K562 (cell line): ENCODE measurements around the gene HACE1. TPM values are rescaled to one million over a fixed set of nuclear protein-coding genes. Genes with fewer than 3 reads are reported as not detected.

Experiments used
- ATAC-seq: fragments of 200-7000 bp; cut with Tn5 transposase; 3 replicates; pipeline ENCODE4 v1.9.1; 2020; ENCODE audit warnings: moderate library complexity
- BruUV-seq: library from RNA; stranded (reverse); fragments of 400-500 nt; replicated peaks from 2 replicates; lab custom pipeline; 2021; lab: Mats Ljungman, UMichigan
- CTCF ChIA-PET: fragments of 300-600 bp; formaldehyde crosslinking; extraction: SDS; loops from one replicate; lab custom pipeline; 2021; ENCODE audit warnings: low intra/inter-chr PET ratio; lab: Yijun Ruan, JAX
- POLR2A ChIA-PET: fragments of 300-600, 350-650 bp; sonication (Branson Sonifier 250); formaldehyde crosslinking; extraction: SDS; loops from one replicate; lab custom pipeline; 2021; ENCODE audit warnings: antibody characterized with exemption, inconsistent platforms; lab: Yijun Ruan, JAX
- DNase-seq, 4 experiments: peaks; one replicate each; pipeline versions ENCODE4 v3.0.0 to v3.0.0-alpha.2; 2011 to 2018; ENCODE audit warnings: low spot score in 3 of 4, mixed read lengths in 3 of 4; ENCODE audit errors: extremely low read depth in 1 of 4
- FAIRE-seq: peaks from 2 replicates; lab custom pipeline; 2011; peaks lifted over from hg19 to GRCh38; lab: Jason Lieb, UNC
- H2AFZ ChIP-seq: 2 replicates; pipeline ENCODE4 v1.6.0; 2011; ENCODE audit warnings: low read depth, low read length, control low read depth, inconsistent platforms
- H3K27ac ChIP-seq: fragments of 200-600 bp; 3 replicates; pipeline ENCODE4 v1.8.0; 2011; ENCODE audit warnings: low read depth, mild to moderate bottlenecking, control low read depth, inconsistent platforms, low read length, moderate library complexity, mixed read lengths; ENCODE audit errors: extremely low read depth
- H3K27me3 ChIP-seq, 2 experiments: fragments of 300-600 bp in 1 of 2; 2 replicates in 1 of 2; 3 replicates in 1 of 2; pipeline versions ENCODE4 v1.6.0 to v1.8.0; 2011; ENCODE audit warnings: inconsistent platforms in 2 of 2, low read length in 2 of 2, mild to moderate bottlenecking in 1 of 2, mixed read lengths in 1 of 2, moderate library complexity in 1 of 2; ENCODE audit not compliant: control insufficient read depth in 2 of 2, insufficient read depth in 2 of 2
- H3K36me3 ChIP-seq: fragments of 300-600 bp; 3 replicates; pipeline ENCODE4 v1.8.0; 2011; ENCODE audit warnings: mild to moderate bottlenecking, low read length, inconsistent platforms; ENCODE audit not compliant: control insufficient read depth, insufficient read depth
- H3K4me1 ChIP-seq, 2 experiments: fragments of 200-600 bp in 1 of 2; replicated peaks in 1 of 2; 2 replicates in 1 of 2; 3 replicates in 1 of 2; pipeline versions ENCODE4 v1.5.1 to v1.8.0; 2011; ENCODE audit warnings: inconsistent platforms in 2 of 2, low read length in 2 of 2, mild to moderate bottlenecking in 1 of 2, mixed read lengths in 1 of 2, moderate library complexity in 1 of 2; ENCODE audit not compliant: control insufficient read depth in 2 of 2, insufficient read depth in 2 of 2
- H3K4me2 ChIP-seq: 2 replicates; pipeline ENCODE4 v1.6.1; 2011; ENCODE audit warnings: low read length, control low read depth, inconsistent platforms, mixed read lengths; ENCODE audit not compliant: insufficient read depth
- H3K4me3 ChIP-seq: fragments of 200-600 bp; sonication (generic), shearing (Covaris generic); 2 replicates; pipeline ENCODE4 v1.5.1; 2016; ENCODE audit warnings: control low read depth, inconsistent platforms
- H3K79me2 ChIP-seq: fragments of 200-600 bp; 3 replicates; pipeline ENCODE4 v1.8.0; 2011; ENCODE audit warnings: low read length, inconsistent platforms; ENCODE audit not compliant: control insufficient read depth, insufficient read depth
- H3K9ac ChIP-seq, 2 experiments: 2 replicates each; pipeline versions ENCODE4 v1.6.0 to v1.6.1; 2011; ENCODE audit warnings: low read depth in 2 of 2, low read length in 2 of 2, control low read depth in 1 of 2, inconsistent platforms in 1 of 2, mild to moderate bottlenecking in 1 of 2, mixed read lengths in 1 of 2; ENCODE audit not compliant: insufficient read depth in 1 of 2
- H3K9me1 ChIP-seq: one replicate; pipeline ENCODE4 v1.6.0; 2011; ENCODE audit warnings: inconsistent platforms, mild to moderate bottlenecking, low read length, moderate library complexity; ENCODE audit not compliant: control insufficient read depth, insufficient read depth
- H3K9me3 ChIP-seq: replicated peaks from 2 replicates; pipeline ENCODE4 v1.5.1; 2011; ENCODE audit warnings: low read depth, low read length, inconsistent platforms; ENCODE audit not compliant: control insufficient read depth, insufficient read depth
- H4K20me1 ChIP-seq: replicated peaks from 2 replicates; pipeline ENCODE4 v1.6.1; 2011; ENCODE audit warnings: low read length, inconsistent platforms, mixed read lengths; ENCODE audit not compliant: control insufficient read depth, insufficient read depth
- C11orf30 ChIP-seq: fragments of 450-650 bp; IDR thresholded peaks from 2 replicates; pipeline ENCODE4 v1.6.1; 2016; ENCODE audit warnings: low read depth, mild to moderate bottlenecking
- CCNT2 ChIP-seq: IDR thresholded peaks from 2 replicates; pipeline ENCODE4 v1.6.1; 2011; ENCODE audit warnings: borderline replicate concordance, low read depth, mild to moderate bottlenecking, moderate library complexity, mixed read lengths, low read length; ENCODE audit not compliant: insufficient read length; ENCODE audit errors: extremely low read depth
- COPS2 ChIP-seq: fragments of 450-650 bp; conservative IDR thresholded peaks from 2 replicates; pipeline ENCODE4 v1.6.1; 2016; ENCODE audit warnings: mild to moderate bottlenecking, moderate library complexity
- EZH2 ChIP-seq: IDR thresholded peaks from 2 replicates; pipeline ENCODE4 v1.6.1; 2012; ENCODE audit warnings: low read depth, mild to moderate bottlenecking, inconsistent platforms, low read length, borderline replicate concordance
- HDAC1 ChIP-seq, 2 experiments: fragments of 450-650 bp; IDR thresholded peaks; 2 replicates each; pipeline ENCODE4 v1.6.1; 2016 to 2017; ENCODE audit warnings: inconsistent platforms in 1 of 2, mild to moderate bottlenecking in 1 of 2, moderate library complexity in 1 of 2
- HNRNPL ChIP-seq: fragments of 200-400 bp; formaldehyde crosslinking; IDR thresholded peaks from 2 replicates; pipeline ENCODE4 v1.6.1; 2017; ENCODE audit warnings: low read depth, mild to moderate bottlenecking, low read length
- MBD1 ChIP-seq: fragments of 250-450 bp; sonication (Bioruptor Pico); IDR thresholded peaks from 2 replicates; pipeline ENCODE4 v1.8.0; 2022; ENCODE audit warnings: inconsistent platforms
- MIER1 ChIP-seq: fragments of 450-650 bp; IDR thresholded peaks from 2 replicates; pipeline ENCODE4 v1.6.1; 2016; ENCODE audit warnings: antibody characterized with exemption, mild to moderate bottlenecking, low read depth
- MNT ChIP-seq, 2 experiments: fragments of 450-650 bp; conservative IDR thresholded peaks; 2 replicates each; pipeline ENCODE4 v1.6.1; 2017; ENCODE audit warnings: mild to moderate bottlenecking in 2 of 2, moderate library complexity in 2 of 2
- NUFIP1 ChIP-seq: fragments of 450-650 bp; IDR thresholded peaks from 2 replicates; pipeline ENCODE4 v1.6.1; 2018; ENCODE audit not compliant: partially characterized antibody
- TCF7L2 ChIP-seq: fragments of 150-350 bp; IDR thresholded peaks from 2 replicates; pipeline ENCODE4 v1.6.1; 2016; ENCODE audit warnings: low read depth, mild to moderate bottlenecking, low read length, moderate library complexity
- ZBTB17 ChIP-seq: fragments of 450-650 bp; formaldehyde crosslinking; IDR thresholded peaks from 2 replicates; pipeline ENCODE4 v1.4.0; 2020; ENCODE audit warnings: mild to moderate bottlenecking
- ZBTB34 ChIP-seq: fragments of 250-450 bp; sonication (Bioruptor Pico); IDR thresholded peaks from 2 replicates; pipeline ENCODE4 v1.8.0; 2021; ENCODE audit warnings: mild to moderate bottlenecking, moderate library complexity
- ZNF316 ChIP-seq: fragments of 450-650 bp; IDR thresholded peaks from 2 replicates; pipeline ENCODE4 v1.6.1; 2016
- ZNF584 ChIP-seq: fragments of 200-800 bp; sonication (Bioruptor generic); IDR thresholded peaks from 2 replicates; pipeline ENCODE4 v1.6.1; 2016; ENCODE audit warnings: low read depth, mild to moderate bottlenecking, missing genetic modification characterization, missing compliant biosample characterization
- WGBS: fragments of 100-300 bp; shearing (Covaris generic); methylation state at CpG from one replicate; pipeline ENCODE4 v1.1.6; 2016; ENCODE audit warnings: low coverage, mixed read lengths; ENCODE audit not compliant: insufficient coverage; ENCODE audit errors: missing lambda C conversion rate; 5-methylcytosine and 5-hydroxymethylcytosine counted together
- in situ Hi-C: fragments of 300-500 bp; cut with MboI; formaldehyde crosslinking; loops from 4 replicates; pipeline ENCODE4 v1.15.0; 2018; ENCODE audit warnings: inconsistent platforms, mixed read lengths
- intact Hi-C: fragments of 100-400 bp; cut with micrococcal nuclease; formaldehyde crosslinking; loops from 2 replicates; pipeline ENCODE4 v1.14.2; 2022
- polyA plus RNA-seq, 8 experiments: library from polyadenylated mRNA; depleted of rRNA in 4 of 8; stranded (reverse) in 5 of 8; unstranded in 3 of 8; fragments of >200 nt; fragmentation: Nextera tagmentation in 2 of 8; fragmentation: Illumina TruSeq in 1 of 8; extraction: Ambion mirVana in 2 of 8; extraction: Trizol in 1 of 8; gene quantifications; 2 replicates each; pipeline versions ENCODE4 v1.2.1 to v1.2.3, GENCODE V29; 2011 to 2014; ENCODE audit warnings: inconsistent platforms in 1 of 8, missing spikeins in 1 of 8
- total RNA-seq, 7 experiments: library from RNA; depleted of rRNA in 6 of 7; stranded (reverse); fragments of >200 nt in 6 of 7; fragmentation: Illumina TruSeq in 2 of 7; extraction: Trizol in 2 of 7; gene quantifications; 2 replicates each; pipeline versions ENCODE4 v1.2.1 to v1.2.3, GENCODE V29; 2011 to 2021; ENCODE audit warnings: low replicate concordance in 1 of 7

Gene HACE1
- total and polyA plus RNA-seq, 9 of the 15 experiments (the other 6 are each of a cell fraction or from before 2014, with no cell fraction given), result 3.6 to 19.9 (median 9.1) TPM

GRCh38 chr6:104736545-104736944, 123.2 kb downstream of the HACE1 start:
- in situ Hi-C loops, result no loop called here

More at GRCh38 chr6:104736545-104736944, 123.2 kb downstream of the HACE1 start:
- intact Hi-C loops, result no loop called here
- CTCF ChIA-PET, result no interaction called here
- Histone ChIP-seq H3K4me3 (no peak overlapping the region), H2AFZ (no peak overlapping the region), H3K9me1 (no peaks in the 10 kb centered on the region), H3K27me3 (no peaks in the 10 kb centered on the region), H3K4me1 (no peaks in the 10 kb centered on the region)
- no peak for TF ChIP-seq EZH2
- TF ChIP-seq ZNF316, result peak; percentile 40; the same call in 1 of the 2 replicates
- TF ChIP-seq NUFIP1, result no peak
- TF ChIP-seq MNT (conservative IDR thresholded peaks at IDR 0.05), result no peak
- TF ChIP-seq ZBTB17 (CRISPR knock-in tag), result no peak
- no peak for TF ChIP-seq MIER1
- no peak for TF ChIP-seq COPS2
- no peak for TF ChIP-seq ZNF584 (CRISPR knock-in tag)
- TF ChIP-seq HNRNPL, result no peak
- 0 out of 2 replicates have a peak, but pooled peaks have one; percentile 16 for TF ChIP-seq C11orf30
- TF ChIP-seq ZBTB34 (CRISPR knock-in tag), result no peak
- no peak for TF ChIP-seq HDAC1 (IDR thresholded peaks at IDR 0.05)
- TF ChIP-seq TCF7L2, result no peak
- no peak for TF ChIP-seq MBD1 (CRISPR knock-in tag)
- TF ChIP-seq CCNT2, result no peak
- TF ChIP-seq, all 486 proteins: peak for 2
- Histone ChIP-seq H3K36me3 (no peaks in the 10 kb centered on the region), H4K20me1 (no peaks in the 10 kb centered on the region), H3K27ac (no peak overlapping the region), H3K9ac (no peak overlapping the region), H3K9me3 (no peaks in the 10 kb centered on the region), H3K79me2 (no peaks in the 10 kb centered on the region), H3K4me2 (no peak overlapping the region)
- BruUV-seq, result no TSS peak
- POLR2A ChIA-PET, result no interaction called here
- no peak for ATAC-seq
- no peak for FAIRE-seq
- 31% methylated on average over 1 of the region's 1 CpG for whole genome bisulfite sequencing
- DNase-seq, result no peak
